Natural killer cell (primary cell): ENCODE measurements around the gene BARX1. TPM values are rescaled to one million over a fixed set of nuclear protein-coding genes. Genes with fewer than 3 reads are reported as not detected.

Source experiments
- ATAC-seq, 3 donors: fragments of 150-1000 bp in 2 of 3; fragments of 200-7000 bp in 1 of 3; cut with Tn5 transposase; 1 replicate in 1 of 3; 2 replicates in 2 of 3; pipeline ENCODE4 v1.10.0; 2021; ENCODE audit warnings: mild to moderate bottlenecking in 2 of 3, moderate library complexity in 2 of 3
- DNase-seq, 2 donors: peaks; one replicate each; pipeline versions ENCODE4 v3.0.0 to v3.0.0-alpha.2; 2013 to 2021; ENCODE audit warnings: mixed read lengths in 1 of 2
- H3K27ac ChIP-seq: one replicate; pipeline ENCODE4 v1.5.1; 2013; ENCODE audit warnings: mild to moderate bottlenecking, low read length
- H3K27me3 ChIP-seq: one replicate; pipeline ENCODE4 v1.6.1; 2013; ENCODE audit warnings: low read length; ENCODE audit not compliant: control insufficient read depth, insufficient read depth
- H3K36me3 ChIP-seq: one replicate; pipeline ENCODE4 v1.6.1; 2013; ENCODE audit warnings: low read length; ENCODE audit not compliant: control insufficient read depth, insufficient read depth
- H3K4me1 ChIP-seq: one replicate; pipeline ENCODE4 v1.6.1; 2013; ENCODE audit warnings: low read length; ENCODE audit not compliant: control insufficient read depth, insufficient read depth
- H3K4me3 ChIP-seq: one replicate; pipeline ENCODE4 v1.5.1; 2013; ENCODE audit warnings: low read length
- H3K9me3 ChIP-seq: one replicate; pipeline ENCODE4 v1.6.1; 2013; ENCODE audit warnings: low read length; ENCODE audit not compliant: control insufficient read depth, insufficient read depth
- H3K27ac Mint-ChIP-seq, 2 donors: one replicate each; pipeline ENCODE4 v1.8.0; 2022; ENCODE audit warnings: mild to moderate bottlenecking in 2 of 2, mixed read lengths in 2 of 2, moderate library complexity in 1 of 2
- H3K27me3 Mint-ChIP-seq, 2 donors: one replicate each; pipeline ENCODE4 v1.8.0; 2022; ENCODE audit warnings: low read depth in 2 of 2, mixed read lengths in 2 of 2
- H3K36me3 Mint-ChIP-seq: one replicate; pipeline ENCODE4 v1.8.0; 2022; ENCODE audit warnings: mixed read lengths
- H3K4me1 Mint-ChIP-seq, 2 donors: one replicate each; pipeline ENCODE4 v1.8.0; 2022; ENCODE audit warnings: mixed read lengths in 2 of 2
- H3K4me3 Mint-ChIP-seq: one replicate; pipeline ENCODE4 v1.8.0; 2022; ENCODE audit warnings: mild to moderate bottlenecking, moderate library complexity, mixed read lengths
- H3K9me3 Mint-ChIP-seq, 2 donors: one replicate each; pipeline ENCODE4 v1.8.0; 2022; ENCODE audit warnings: mixed read lengths in 2 of 2
- CTCF ChIP-seq: fragments of 200-600 bp; IDR thresholded peaks from one replicate; pipeline ENCODE4 v1.8.0; 2022; ENCODE audit warnings: antibody characterized with exemption
- WGBS: methylation state at CpG from one replicate; pipeline ENCODE4 v1.1.7; 2013; ENCODE audit warnings: missing lambda C conversion rate; ENCODE audit not compliant: insufficient coverage; 5-methylcytosine and 5-hydroxymethylcytosine counted together
- intact Hi-C: fragments of 100-400 bp; cut with micrococcal nuclease; formaldehyde crosslinking; loops from one replicate; pipeline ENCODE4 v1.14.2; 2022
- total RNA-seq, 4 donors: library from RNA; stranded (reverse); fragments of 120-200 nt in 1 of 4; gene quantifications; one replicate each; pipeline versions ENCODE4 v1.2.3 to v1.2.4, GENCODE V29; 2013 to 2022

BARX1 gene
- total RNA-seq, 3 donors from 2014 or later (not counting 1 experiment from before 2014, with no cell fraction given), result not detected

DNA sequence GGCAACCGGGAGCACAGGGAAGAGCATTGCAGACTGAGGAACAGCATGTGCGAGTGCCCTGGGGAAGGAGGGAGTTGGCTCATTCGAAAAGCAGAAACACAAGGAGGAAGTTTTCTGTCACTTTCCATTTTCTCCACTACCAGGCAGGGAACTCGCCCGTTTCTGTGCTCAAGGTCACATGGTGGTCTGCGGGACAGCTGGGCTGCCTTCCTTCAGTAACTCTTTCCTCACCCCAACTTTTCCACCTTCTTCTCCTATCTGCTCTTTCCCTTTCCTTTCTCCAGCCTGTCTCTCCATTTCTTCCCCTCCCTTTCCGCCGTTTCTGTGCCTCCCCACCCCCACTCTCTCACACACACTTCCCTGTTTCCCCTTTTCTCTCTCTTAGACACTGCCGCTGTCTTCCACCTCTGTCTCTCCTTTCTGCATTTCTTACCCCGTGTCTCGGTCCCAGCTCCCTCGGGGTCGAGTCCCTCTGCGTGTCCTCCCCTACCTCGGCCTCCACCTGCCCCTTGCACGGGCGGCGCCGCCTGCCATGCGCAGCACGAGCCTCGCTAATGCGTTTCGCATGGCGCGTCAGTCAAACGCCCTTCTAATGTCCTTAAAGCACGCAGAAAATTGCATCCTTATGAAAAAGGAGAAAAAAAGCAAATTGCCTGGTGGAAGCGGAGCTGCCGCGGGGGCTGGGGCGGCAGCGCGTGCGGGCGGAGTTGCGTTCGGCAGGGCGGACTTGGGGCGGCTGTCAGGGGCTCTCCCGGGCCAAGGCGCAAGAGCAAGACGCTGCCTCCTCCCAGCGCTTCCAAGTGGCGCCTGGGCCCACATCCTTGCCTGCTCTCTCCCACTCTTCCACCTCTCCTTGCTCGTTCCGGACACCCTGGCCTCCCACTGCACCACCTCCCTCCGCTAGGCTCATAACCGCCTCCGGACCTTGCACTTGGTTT lies 9.5 kb downstream of the BARX1 start:
- no peak overlapping the region for H3K4me3 Mint-ChIP-seq
- H3K36me3 Mint-ChIP-seq, result no peaks in the 10 kb centered on the region
- Histone ChIP-seq H3K4me3 (no peak overlapping the region), H3K9me3 (no peaks in the 10 kb centered on the region), H3K27ac (no peak overlapping the region), H3K4me1 (peaks cover 11% of the 10 kb centered on the region), H3K27me3 (peaks cover 37% of the 10 kb centered on the region), H3K36me3 (no peaks in the 10 kb centered on the region)
- peaks cover 5 to 20% of the 10 kb centered on the region in 2 donors for H3K4me1 Mint-ChIP-seq
- DNase-seq (no peak), ATAC-seq (no peak)
- H3K27me3 Mint-ChIP-seq, result peaks cover 63 to 72% of the 10 kb centered on the region in 2 donors
- TF ChIP-seq CTCF, result no peak
- WGBS, result 2% methylated on average over 50 of the region's 50 CpGs
- H3K9me3 Mint-ChIP-seq, result no peaks in the 10 kb centered on the region
- intact Hi-C loops, result no loop called here
- no peak overlapping the region for H3K27ac Mint-ChIP-seq

DNA sequence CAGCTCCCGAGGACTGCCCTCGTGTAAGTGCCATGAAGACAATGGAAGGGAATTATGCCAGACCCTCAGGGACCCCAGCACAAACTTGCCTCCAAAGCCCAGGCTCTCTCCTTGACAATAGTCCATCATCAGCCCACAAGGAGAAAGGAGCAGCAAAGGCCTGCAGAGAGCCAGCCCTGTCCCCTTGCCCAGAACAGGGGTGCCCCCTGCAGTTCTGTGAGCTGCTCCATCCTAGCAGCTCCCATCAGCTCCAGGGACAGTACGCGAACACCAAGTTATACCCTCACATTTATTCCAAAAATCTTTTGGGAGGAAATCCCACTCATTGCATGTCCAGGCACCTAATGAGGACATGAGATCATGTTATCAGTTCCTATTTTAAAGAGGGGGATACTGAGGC lies 11.1 kb downstream of the BARX1 start:
- Mint-ChIP-seq H3K27me3 (peaks cover 55 to 65% of the 10 kb centered on the region in 2 donors), H3K4me3 (no peak overlapping the region), H3K27ac (no peak overlapping the region), H3K9me3 (no peaks in the 10 kb centered on the region), H3K36me3 (no peaks in the 10 kb centered on the region), H3K4me1 (peaks cover 0 to 15% of the 10 kb centered on the region in 2 donors)
- intact Hi-C loops, result no loop called here
- ATAC-seq (no peak), DNase-seq (no peak)
- TF ChIP-seq CTCF, result no peak
- Histone ChIP-seq H3K9me3 (no peaks in the 10 kb centered on the region), H3K4me1 (peaks cover 3% of the 10 kb centered on the region), H3K36me3 (no peaks in the 10 kb centered on the region), H3K27ac (no peak overlapping the region), H3K4me3 (no peak overlapping the region), H3K27me3 (peaks cover 23% of the 10 kb centered on the region)
- WGBS, result 51% methylated on average over 4 of the region's 4 CpGs

DNA sequence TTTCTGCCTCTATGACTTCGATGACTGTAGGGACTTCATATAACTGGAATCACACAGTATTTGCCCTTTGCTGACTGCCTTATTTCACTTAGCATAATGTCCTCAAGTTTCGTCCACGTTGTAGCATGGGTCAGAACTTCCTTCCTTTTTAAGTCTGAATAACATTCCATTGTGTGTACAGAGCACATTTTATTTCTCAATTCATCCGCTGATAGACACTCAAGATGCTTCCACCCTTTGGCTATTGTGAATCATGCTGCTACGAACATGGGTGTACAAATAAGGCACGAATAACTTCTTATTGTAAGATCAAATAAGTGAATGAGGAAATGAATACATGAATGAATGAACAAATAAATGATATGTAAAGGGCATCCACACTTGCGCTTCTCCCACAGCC lies 13.0 kb downstream of the BARX1 start:
- Mint-ChIP-seq H3K36me3 (no peaks in the 10 kb centered on the region), H3K27ac (no peak overlapping the region), H3K9me3 (no peaks in the 10 kb centered on the region), H3K4me3 (no peak overlapping the region), H3K4me1 (peaks cover 0 to 15% of the 10 kb centered on the region in 2 donors), H3K27me3 (peaks cover 62 to 73% of the 10 kb centered on the region in 2 donors)
- ATAC-seq (no peak), DNase-seq (no peak)
- no peak for TF ChIP-seq CTCF
- Histone ChIP-seq H3K4me1 (no peaks in the 10 kb centered on the region), H3K27me3 (peaks cover 12% of the 10 kb centered on the region), H3K9me3 (no peaks in the 10 kb centered on the region), H3K36me3 (no peaks in the 10 kb centered on the region), H3K27ac (no peak overlapping the region), H3K4me3 (no peak overlapping the region)
- intact Hi-C loops, result no loop called here
- 64% methylated on average over 7 of the region's 7 CpGs for WGBS
